Erythroblast (primary cell): ENCODE measurements around the gene KIF21B.

Source experiments
- GATA1 ChIP-seq: IDR thresholded peaks from 2 replicates; pipeline ENCODE4 v1.6.1; 2011; ENCODE audit warnings: low read depth, mild to moderate bottlenecking, control low read depth, low read length, moderate library complexity
- POLR2A ChIP-seq: IDR thresholded peaks from 2 replicates; pipeline ENCODE4 v1.6.1; 2011; ENCODE audit warnings: mild to moderate bottlenecking, low read length

DNA sequence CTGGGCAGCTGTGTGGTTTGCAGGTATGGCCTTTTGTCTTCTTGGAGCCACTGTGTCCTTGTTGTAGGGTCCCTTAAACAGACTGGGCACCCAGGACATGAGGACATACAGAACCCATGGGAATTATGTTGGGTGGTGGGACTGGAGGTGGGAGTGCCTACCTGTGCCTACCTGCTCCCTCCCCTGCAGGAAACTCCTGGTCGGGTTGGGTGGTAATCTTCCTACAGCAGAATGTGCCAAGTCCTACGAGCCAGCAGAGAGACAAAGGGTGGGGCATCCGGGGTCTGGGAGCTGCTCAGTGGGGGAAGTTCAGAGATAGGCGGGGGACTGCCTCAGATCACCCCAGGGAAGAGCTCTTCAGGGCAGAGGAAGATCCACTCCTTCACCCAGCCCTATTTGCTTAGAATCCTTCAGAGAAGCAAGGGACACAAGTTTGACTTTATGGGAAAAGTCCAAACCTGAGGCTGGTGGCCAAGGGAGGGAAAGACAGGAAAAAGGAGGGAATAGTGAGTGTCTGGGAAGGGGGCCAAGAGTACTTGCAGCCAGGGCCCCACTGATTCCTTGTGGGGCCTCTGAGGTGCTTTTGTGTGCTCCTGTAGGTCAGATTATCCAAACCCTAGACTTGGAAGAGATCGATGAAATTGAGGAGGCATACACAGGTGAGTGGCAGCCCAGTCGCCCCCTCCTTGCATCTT, 58.3 kb downstream of the KIF21B start:
- TF ChIP-seq POLR2A (no peak), GATA1 (no peak)
